Measurements from ENCODE around the gene PHC2.

DNA sequence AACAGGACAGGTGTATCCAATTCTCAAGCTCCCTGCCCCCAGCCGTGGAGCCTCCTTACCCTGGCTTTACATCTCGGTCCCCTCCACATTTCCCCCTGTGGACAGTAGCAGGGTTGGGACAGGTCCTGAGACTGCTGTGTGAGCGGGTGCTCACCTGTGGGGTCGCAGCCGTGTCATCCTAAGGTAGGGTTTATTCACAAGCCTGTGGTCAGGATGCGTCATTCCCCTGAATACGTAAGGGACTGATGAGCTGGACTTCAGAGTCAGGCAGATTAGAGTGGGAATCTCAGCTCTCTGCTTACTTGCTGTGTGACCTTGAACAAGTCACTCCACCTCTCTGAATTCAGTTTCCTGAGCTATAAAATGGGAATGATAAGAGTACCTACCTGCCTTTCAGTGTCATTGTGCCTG is 156.9 kb downstream of the PHC2 start:
- TF ChIP-seq CTCF (IDR thresholded peaks at IDR 0.05; ENCODE audit: insufficient read depth, low read length, poor library complexity, severe bottlenecking) (no peak), EZH2phosphoT487 (conservative IDR thresholded peaks at IDR 0.05; ENCODE audit: low read length) (no peak)
